DMS114 treated with DMSO at 0.1 percent for 48 hours (cell line): ENCODE results near the gene SORCS2.

Experiments used
- DNase-seq: peaks from one replicate; lab custom pipeline; 2025; ENCODE audit not compliant: unreplicated experiment; lab: John Stamatoyannopoulos, UW

Gene SORCS2

GRCh38 chr4:7668826-7669225, 476.5 kb downstream of the SORCS2 start:
- no peak for DNase-seq

DNA sequence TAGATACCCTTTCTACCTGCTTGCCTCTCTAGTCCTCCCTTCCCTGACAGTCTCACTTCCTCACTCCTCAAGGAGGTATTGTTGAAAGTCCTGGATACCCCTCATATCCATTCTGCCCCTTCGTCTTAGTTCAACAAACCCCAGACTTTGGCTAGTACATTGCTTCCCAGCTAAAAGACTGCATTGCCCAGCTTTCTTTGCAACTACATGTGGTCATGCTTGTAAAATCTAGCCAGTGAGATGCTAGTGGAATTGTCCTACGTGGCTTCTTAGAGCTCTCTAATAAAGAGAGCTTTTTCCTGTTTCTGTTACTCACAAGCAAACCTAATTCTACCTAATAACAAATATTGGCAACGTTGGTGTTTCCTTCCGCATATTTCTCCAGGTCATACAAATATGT, 480.3 kb downstream of the SORCS2 start:
- no peak for DNase-seq

DNA sequence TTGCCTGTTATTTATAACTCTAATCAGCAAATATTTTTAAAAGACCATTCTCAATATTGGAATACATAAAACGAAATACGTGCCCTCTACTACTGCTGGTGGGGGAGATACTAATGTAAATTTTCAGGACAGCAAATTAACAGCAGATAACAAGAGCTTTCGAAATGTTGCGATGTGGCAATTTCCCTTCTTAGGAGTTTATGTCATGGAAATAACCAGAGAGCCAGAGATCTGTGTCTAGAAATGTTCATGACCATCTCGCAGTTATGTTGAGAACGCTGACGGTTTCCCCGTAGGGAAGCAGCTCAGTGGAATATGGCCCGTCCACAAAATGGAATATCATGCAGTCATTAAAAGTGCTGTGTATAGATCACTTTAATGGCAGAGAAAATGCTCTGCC, 480.8 kb downstream of the SORCS2 start:
- no peak for DNase-seq

DNA sequence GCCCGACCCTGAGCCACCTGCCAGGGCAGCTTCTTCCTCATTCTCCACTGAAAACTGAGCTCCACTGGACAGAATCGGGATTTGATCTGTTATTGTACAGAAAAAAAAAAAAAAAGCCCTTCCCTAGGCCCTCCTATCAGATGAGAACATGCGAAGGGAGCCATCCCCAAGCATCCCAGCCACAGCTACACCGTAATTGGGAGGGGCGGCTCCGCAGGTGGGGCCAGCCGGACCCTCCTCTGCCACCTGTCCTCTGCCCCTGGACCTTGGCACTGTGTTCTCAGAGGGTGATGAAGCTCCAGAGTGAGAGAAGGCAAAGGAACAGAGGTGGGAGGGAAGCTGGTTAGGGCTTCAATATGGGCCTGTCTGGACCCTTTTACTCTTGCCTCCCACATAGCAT, 482.4 kb downstream of the SORCS2 start:
- DNase-seq = no peak

DNA sequence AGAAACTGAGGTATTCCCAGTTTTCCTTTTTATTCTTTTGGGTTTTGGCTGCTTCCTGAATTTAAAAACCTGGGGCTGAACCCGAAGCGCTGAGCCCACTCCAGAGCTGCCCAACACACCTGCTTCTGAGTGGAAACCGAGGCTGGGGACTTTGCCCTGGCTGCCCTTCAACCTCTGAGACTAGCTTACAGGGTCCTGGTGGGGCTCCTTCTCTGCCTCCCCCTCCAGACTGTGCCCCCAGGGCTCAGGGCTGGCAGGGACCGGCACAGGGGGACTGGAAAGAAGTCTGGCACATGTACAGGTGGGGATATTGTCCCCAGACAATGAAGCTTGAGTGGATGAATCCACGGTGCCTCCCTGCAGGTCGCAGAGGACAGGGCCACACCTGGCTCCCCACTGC, 482.8 kb downstream of the SORCS2 start:
- DNase-seq = no peak

- DNase-seq = no peak
Measured at GRCh38 chr4:7675612-7676320, 483.4 kb downstream of the SORCS2 start.

GRCh38 chr4:7676398-7676922, 484.1 kb downstream of the SORCS2 start:
- no peak for DNase-seq

DNA sequence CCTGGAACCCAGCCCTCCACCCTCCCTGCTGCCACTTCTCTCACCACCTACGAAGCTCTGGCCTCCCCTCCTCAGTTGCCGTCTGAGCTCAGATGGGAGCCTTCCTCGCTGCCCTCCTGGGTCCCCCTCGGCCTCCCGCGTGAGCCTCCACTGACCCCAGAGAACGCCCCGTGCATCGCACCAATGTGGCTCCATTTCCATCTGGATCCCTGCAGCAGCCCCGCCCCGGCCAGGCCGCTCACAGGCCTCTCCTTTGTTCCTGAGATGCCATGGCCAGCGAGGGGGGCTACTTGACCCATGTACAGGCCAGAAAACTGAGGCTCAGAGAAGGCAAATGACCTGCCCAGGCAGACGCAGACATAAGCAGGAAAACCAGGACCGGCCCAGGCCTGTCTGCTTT, 484.7 kb downstream of the SORCS2 start:
- DNase-seq = no peak

- DNase-seq = no peak
Measured at GRCh38 chr4:7677799-7678301, 485.5 kb downstream of the SORCS2 start.

DNA sequence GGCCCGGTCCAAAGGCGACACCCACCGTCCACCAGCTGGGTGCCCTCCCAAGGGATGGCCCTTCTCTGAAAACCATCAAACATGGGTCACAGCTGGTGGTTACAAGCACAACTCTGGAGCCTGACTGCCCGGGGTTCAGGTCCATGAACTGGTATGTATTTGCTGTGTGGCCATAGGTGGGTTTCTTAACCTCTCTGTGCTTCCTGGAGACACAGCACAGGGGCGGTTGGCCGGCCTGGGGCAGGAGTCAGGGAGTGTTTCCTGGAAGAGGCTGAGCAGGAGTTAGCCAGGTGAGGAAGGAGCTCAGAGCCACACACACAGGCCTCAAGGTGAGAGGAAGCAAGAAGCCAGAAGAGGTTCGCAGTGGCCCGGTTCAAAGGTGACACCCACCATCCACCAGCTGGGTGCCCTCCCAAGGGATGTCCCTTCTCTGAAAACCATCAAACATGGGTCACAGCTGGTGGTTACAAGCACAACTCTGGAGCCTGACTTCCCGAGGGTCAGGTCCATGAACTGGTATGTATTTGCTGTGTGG, 486.0 kb downstream of the SORCS2 start:
- no peak for DNase-seq

DNA sequence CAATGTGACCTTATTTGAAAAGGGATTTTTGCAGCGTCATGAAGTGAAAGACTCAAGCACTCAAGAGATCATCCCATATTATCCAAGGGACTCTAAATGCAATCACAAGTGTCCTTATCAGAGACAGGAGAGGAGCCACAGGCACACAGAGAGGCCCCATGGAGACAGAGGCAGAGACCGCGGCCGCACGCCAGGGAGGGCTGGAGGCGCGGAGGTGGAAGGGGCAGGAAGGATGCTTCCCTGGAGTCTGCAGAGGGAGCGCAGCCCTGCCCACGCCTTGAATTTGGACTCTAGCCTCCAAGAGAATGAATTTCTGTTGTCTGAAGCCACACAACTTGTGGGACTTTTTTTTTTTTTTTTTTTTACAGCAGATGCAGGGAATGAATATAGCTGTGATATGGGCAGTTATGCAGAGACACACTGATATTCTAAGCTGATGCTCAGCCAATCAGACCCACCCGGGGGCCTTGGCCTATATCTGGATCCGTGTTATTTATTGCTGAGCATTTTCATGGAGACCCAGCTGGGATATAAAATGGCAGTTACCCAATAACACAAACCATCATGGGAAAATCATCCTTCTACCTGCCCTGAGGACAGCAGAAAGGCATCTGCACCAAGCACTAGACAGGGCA, 487.2 kb downstream of the SORCS2 start:
- DNase-seq = no peak

DNA sequence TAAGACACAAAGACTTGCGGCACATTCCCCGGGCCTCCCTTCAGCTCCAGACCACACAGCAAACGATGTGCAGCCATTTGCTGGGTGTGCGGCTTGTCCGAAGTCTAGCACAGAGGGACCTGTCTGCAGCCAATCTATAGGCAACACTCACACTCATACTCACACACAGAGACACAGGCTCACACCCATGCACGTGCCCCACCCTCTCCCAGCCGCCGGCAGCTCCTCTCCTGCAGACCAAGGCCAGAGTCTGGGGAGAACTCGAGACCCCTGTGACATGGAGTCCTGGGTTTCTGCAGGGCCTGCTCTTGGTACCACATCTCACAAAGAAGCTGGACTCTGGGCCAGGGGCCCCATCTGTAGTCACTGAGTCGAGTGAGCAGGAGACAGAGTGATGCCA, 487.8 kb downstream of the SORCS2 start:
- no peak for DNase-seq

DNA sequence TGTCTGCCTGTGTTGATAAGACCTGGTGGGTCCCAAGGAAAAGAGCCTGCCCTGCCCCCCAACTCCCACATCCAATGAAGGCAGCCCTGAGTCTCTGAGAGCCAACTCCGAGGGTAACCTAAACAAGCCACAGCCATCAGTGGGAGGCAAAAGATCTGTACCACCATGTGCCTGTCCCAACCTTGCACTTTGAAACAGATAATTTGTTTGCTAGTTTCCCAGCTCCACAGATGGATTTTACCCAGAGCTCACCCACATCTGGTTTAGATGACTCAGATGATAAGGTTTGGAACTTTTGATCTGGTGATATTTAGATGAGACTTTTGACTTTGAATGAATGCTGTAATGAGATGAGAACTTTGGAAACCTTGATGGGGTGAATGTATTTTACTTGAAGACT, 488.4 kb downstream of the SORCS2 start:
- no peak for DNase-seq

DNA sequence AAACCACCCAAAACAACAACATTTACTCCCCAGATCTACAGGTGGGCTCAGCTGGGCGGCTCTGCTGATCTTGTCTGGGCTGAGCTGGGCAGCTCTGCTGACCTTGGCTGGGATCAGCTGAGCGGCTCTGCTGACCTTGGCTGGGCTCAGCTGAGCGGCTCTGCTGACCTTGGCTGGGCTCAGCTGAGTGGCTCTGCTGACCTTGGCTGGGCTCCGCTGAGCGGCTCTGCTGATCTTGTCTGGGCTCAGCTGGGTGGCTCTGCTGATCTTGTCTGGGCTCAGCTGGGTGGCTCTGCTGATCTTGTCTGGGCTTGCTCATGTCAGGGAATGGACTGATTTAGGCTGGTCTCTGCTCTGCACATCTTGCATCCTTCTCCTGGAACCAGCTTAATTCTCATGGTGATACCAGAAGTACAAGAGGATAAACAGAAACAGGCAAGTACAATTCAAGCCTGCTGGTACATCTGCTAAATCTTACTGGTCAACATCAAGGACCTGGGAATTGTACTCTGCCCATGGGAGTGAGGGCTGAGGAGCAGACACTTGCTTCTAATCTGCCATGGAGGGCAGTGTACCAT, 490.9 kb downstream of the SORCS2 start:
- no peak for DNase-seq

GRCh38 chr4:7684294-7684693, 492.0 kb downstream of the SORCS2 start:
- no peak for DNase-seq

DNA sequence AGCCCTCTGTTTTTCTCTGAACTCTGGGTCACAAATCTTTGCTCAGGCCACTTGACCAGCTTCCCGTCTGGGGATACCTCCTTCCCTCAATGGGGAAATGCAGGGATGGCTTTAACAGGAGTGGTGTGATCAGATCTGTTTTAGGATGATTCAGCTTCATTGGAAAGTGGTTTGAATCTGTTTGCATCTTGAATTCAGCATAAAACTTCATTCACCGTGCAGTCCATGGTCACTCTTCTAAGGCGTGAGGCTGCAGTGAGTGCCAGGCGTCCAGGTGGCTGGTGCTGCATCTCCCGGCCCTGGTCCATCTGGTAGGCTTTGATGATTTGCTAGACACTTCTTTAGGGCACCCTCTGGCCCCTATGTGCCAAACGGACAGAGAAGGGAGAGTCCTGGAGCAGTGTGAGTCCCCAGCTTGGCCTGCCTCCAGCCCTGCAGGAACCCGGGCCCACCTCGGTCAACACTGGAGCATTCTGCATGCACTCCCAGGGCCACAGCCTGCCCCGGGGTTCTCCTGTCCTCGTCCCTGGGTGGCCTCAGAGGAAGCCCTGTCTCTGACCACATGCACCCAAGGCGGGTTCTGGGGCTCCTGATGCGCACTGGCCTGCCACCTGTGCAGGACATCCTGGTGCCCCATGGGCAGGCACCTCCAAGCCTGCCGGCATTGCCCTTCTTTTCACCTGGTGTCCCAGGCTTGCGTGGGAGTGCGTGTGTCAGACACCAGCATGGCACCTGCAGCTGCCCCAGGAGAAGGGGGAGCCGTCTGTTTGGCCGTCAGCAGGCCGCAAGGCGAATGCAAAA, 493.9 kb downstream of the SORCS2 start:
- no peak for DNase-seq

- no peak for DNase-seq
Measured at GRCh38 chr4:7687006-7687405, 494.7 kb downstream of the SORCS2 start.

DNA sequence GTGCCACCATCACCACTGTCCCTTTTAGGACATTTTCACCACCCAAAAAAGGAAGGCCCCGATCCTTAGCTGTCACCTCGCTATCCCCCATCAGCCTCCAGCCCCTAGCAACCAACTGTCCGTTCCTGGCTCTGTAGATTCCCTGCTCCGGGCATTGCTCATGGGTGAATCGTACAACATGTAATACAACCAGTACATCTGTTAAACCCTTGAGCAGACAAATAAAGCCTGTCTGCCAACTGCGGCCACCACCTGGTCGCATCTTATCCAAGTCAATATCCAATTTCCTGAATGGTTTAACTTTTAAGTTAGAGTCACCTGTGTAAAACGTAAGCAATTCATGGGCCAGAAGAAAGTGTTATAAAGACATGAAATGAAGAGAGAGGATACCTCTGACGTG, 495.5 kb downstream of the SORCS2 start:
- no peak for DNase-seq

GRCh38 chr4:7689773-7690693, 497.7 kb downstream of the SORCS2 start:
- DNase-seq = no peak

- no peak for DNase-seq
Measured at GRCh38 chr4:7691061-7691460, 498.7 kb downstream of the SORCS2 start.
